ENCODE data around the gene RWDD2A. TPM values are rescaled to one million over a fixed set of nuclear protein-coding genes. Genes with fewer than 3 reads are reported as not detected.

Gene RWDD2A
- total and polyA plus RNA-seq, 2 donors from 2014 or later = 4.0 to 5.5 TPM

GRCh38 chr6:83218646-83219045, 25.5 kb downstream of the RWDD2A start:
- intact Hi-C loops (cut with DNase I) = no loop called here

GRCh38 chr6:83220121-83220520, 27.0 kb downstream of the RWDD2A start:
- intact Hi-C loops (cut with DNase I) = loop anchor here (5.0 kb wide), 1 partner anchor 292 kb away; the partner anchor contains the start of gene PRSS35
- Histone ChIP-seq H3K9me3 (ENCODE audit: control insufficient read depth in 2 of 3, insufficient read depth in 1 of 3, low read length in 3 of 3) (no peaks in the 10 kb centered on the region), H3K36me3 (ENCODE audit: control insufficient read depth in 2 of 3, insufficient read depth in 3 of 3, low read length in 3 of 3) (no peaks in the 10 kb centered on the region), H3K27ac (ENCODE audit: low read depth in 2 of 2, low read length in 2 of 2) (no peak overlapping the region), H3K4me3 (ENCODE audit: low read length in 3 of 3) (no peak overlapping the region), H3K4me1 (ENCODE audit: control insufficient read depth in 2 of 3, insufficient read depth in 2 of 3, low read depth in 1 of 3, low read length in 3 of 3) (no peaks in the 10 kb centered on the region), H3K9ac (ENCODE audit: low read length in 3 of 3) (no peak overlapping the region), H3K27me3 (ENCODE audit: control insufficient read depth, insufficient read depth, low read length) (no peaks in the 10 kb centered on the region)
- TF ChIP-seq, protein P1, sequence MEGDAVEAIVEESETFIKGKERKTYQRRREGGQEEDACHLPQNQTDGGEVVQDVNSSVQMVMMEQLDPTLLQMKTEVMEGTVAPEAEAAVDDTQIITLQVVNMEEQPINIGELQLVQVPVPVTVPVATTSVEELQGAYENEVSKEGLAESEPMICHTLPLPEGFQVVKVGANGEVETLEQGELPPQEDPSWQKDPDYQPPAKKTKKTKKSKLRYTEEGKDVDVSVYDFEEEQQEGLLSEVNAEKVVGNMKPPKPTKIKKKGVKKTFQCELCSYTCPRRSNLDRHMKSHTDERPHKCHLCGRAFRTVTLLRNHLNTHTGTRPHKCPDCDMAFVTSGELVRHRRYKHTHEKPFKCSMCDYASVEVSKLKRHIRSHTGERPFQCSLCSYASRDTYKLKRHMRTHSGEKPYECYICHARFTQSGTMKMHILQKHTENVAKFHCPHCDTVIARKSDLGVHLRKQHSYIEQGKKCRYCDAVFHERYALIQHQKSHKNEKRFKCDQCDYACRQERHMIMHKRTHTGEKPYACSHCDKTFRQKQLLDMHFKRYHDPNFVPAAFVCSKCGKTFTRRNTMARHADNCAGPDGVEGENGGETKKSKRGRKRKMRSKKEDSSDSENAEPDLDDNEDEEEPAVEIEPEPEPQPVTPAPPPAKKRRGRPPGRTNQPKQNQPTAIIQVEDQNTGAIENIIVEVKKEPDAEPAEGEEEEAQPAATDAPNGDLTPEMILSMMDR (IDR thresholded peaks at IDR 0.05; ENCODE audit: borderline replicate concordance, extremely low read depth, insufficient read depth) = no peak
- FAIRE-seq (no peak), DNase-seq (no peak)

More at GRCh38 chr6:83218646-83219045, 25.5 kb downstream of the RWDD2A start:
- no peaks in the 10 kb centered on the region for H3K36me3 ChIP-seq (ENCODE audit: control insufficient read depth in 2 of 3, insufficient read depth in 3 of 3, low read length in 3 of 3)
- H3K27me3 ChIP-seq (ENCODE audit: control insufficient read depth, insufficient read depth, low read length) = no peaks in the 10 kb centered on the region
- DNase-seq (peak in 2 of 5 donors; percentile 43 to 76), FAIRE-seq (no peak)
- TF ChIP-seq, protein P1 (IDR thresholded peaks at IDR 0.05; ENCODE audit: borderline replicate concordance, extremely low read depth, insufficient read depth) = no peak
- no peaks in the 10 kb centered on the region for H3K4me1 ChIP-seq (ENCODE audit: control insufficient read depth in 2 of 3, insufficient read depth in 2 of 3, low read depth in 1 of 3, low read length in 3 of 3)
- no peaks in the 10 kb centered on the region for H3K9me3 ChIP-seq (ENCODE audit: control insufficient read depth in 2 of 3, insufficient read depth in 1 of 3, low read length in 3 of 3)
- no peak overlapping the region for H3K27ac ChIP-seq (ENCODE audit: low read depth in 2 of 2, low read length in 2 of 2)
- H3K9ac ChIP-seq (ENCODE audit: low read length in 3 of 3) = no peak overlapping the region
- H3K4me3 ChIP-seq (ENCODE audit: low read length in 3 of 3) = no peak overlapping the region

DNA sequence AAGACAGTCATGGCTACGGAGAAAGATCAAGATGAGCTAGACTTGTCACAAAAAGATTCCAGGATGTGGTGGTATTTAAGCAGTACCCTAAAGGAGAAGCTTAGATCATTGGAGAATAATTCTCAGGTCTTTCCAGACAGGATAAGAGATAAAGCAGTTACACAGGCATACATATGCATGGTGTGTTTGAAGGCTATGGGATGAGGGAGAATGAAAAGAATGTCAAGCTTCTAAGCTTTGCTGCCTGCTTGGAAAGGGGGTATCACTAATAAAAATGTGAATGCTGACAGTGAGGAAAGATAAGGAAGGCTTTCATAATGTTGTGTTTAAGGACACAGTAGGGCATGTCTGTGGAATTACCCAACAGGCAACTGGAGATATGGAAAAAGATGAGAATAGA, 28.1 kb downstream of the RWDD2A start:
- TF ChIP-seq, protein P1 (IDR thresholded peaks at IDR 0.05; ENCODE audit: borderline replicate concordance, extremely low read depth, insufficient read depth) = no peak
- Histone ChIP-seq H3K4me3 (ENCODE audit: low read length in 3 of 3) (no peak overlapping the region), H3K4me1 (ENCODE audit: control insufficient read depth in 2 of 3, insufficient read depth in 2 of 3, low read depth in 1 of 3, low read length in 3 of 3) (no peaks in the 10 kb centered on the region), H3K9me3 (ENCODE audit: control insufficient read depth in 2 of 3, insufficient read depth in 1 of 3, low read length in 3 of 3) (no peaks in the 10 kb centered on the region), H3K9ac (ENCODE audit: low read length in 3 of 3) (no peak overlapping the region), H3K36me3 (ENCODE audit: control insufficient read depth in 2 of 3, insufficient read depth in 3 of 3, low read length in 3 of 3) (no peaks in the 10 kb centered on the region), H3K27ac (ENCODE audit: low read depth in 2 of 2, low read length in 2 of 2) (no peak overlapping the region), H3K27me3 (ENCODE audit: control insufficient read depth, insufficient read depth, low read length) (no peaks in the 10 kb centered on the region)
- no peak for DNase-seq
- intact Hi-C loops (cut with DNase I) = loop anchor here (5.0 kb wide), 1 partner anchor 291 kb away; the partner anchor contains the start of gene PRSS35
- no peak for FAIRE-seq
